Epithelial cell of prostate (primary cell): ENCODE data around the gene GPR42.
"Not testable (repeated sequence)": the region's sequence is repeated elsewhere in the genome, so short reads cannot be mapped to it uniquely, and the experiment has no call there.

Experiments used
- DNase-seq: peaks from one replicate; pipeline ENCODE4 v3.0.0-alpha.2; 2011; ENCODE audit warnings: low read depth, low spot score
- H3K27ac ChIP-seq: fragments of 450-650 bp; 2 replicates; pipeline ENCODE4 v1.5.1; 2017; ENCODE audit warnings: mild to moderate bottlenecking

GPR42 gene

GRCh38 chr19:35362261-35363000 is 8.4 kb upstream of the GPR42 start:
- H3K27ac ChIP-seq: no peak overlapping the region
- DNase-seq: no peak

- no peak overlapping the region for H3K27ac ChIP-seq
- DNase-seq: no peak
Observed at GRCh38 chr19:35363001-35363590, 7.8 kb upstream of the GPR42 start.

- no peak overlapping the region for H3K27ac ChIP-seq
- DNase-seq: no peak
Observed at GRCh38 chr19:35363711-35364425, 7.0 kb upstream of the GPR42 start.

- DNase-seq: no peak
- H3K27ac ChIP-seq: no peak overlapping the region
Observed at GRCh38 chr19:35365303-35365702, 5.6 kb upstream of the GPR42 start.

- DNase-seq: no peak
Observed at GRCh38 chr19:35368378-35368777, 2.5 kb upstream of the GPR42 start.

GRCh38 chr19:35369522-35369921 is 1.3 kb upstream of the GPR42 start:
- H3K27ac ChIP-seq: no peak overlapping the region
- no peak for DNase-seq

More at GRCh38 chr19:35368378-35368777, 2.5 kb upstream of the GPR42 start:
- no peak overlapping the region for H3K27ac ChIP-seq

- no peak overlapping the region for H3K27ac ChIP-seq
- no peak for DNase-seq
Observed at GRCh38 chr19:35373492-35373891, 2.6 kb downstream of the GPR42 start.

- DNase-seq, H3K27ac ChIP-seq: not testable (repeated sequence)
Observed at GRCh38 chr19:35374031-35374430, 3.2 kb downstream of the GPR42 start.

- DNase-seq: no peak
- no peak overlapping the region for H3K27ac ChIP-seq
Observed at GRCh38 chr19:35375505-35376307, 4.8 kb downstream of the GPR42 start.

GRCh38 chr19:35377656-35378055 is 6.8 kb downstream of the GPR42 start:
- no peak for DNase-seq
- H3K27ac ChIP-seq: no peak overlapping the region

- DNase-seq: no peak
- no peak overlapping the region for H3K27ac ChIP-seq
Observed at GRCh38 chr19:35378356-35378755, 7.5 kb downstream of the GPR42 start.

- not testable (repeated sequence) for DNase-seq, H3K27ac ChIP-seq
Observed at GRCh38 chr19:35379545-35379944, 8.7 kb downstream of the GPR42 start.

- no peak for DNase-seq
- no peak overlapping the region for H3K27ac ChIP-seq
Observed at GRCh38 chr19:35379992-35380391, 9.1 kb downstream of the GPR42 start.

GRCh38 chr19:35380450-35381124 is 9.7 kb downstream of the GPR42 start:
- no peak overlapping the region for H3K27ac ChIP-seq
- DNase-seq: no peak

GRCh38 chr19:35381318-35381717 is 10.4 kb downstream of the GPR42 start:
- no peak for DNase-seq
- no peak overlapping the region for H3K27ac ChIP-seq

- H3K27ac ChIP-seq: no peak overlapping the region
Observed at GRCh38 chr19:35381926-35382325, 11.1 kb downstream of the GPR42 start.

GRCh38 chr19:35383536-35383935 is 12.7 kb downstream of the GPR42 start:
- DNase-seq: no peak

More at GRCh38 chr19:35381926-35382325, 11.1 kb downstream of the GPR42 start:
- DNase-seq: no peak

GRCh38 chr19:35388277-35389054 is 17.6 kb downstream of the GPR42 start:
- no peak for DNase-seq
- H3K27ac ChIP-seq: no peak overlapping the region

More at GRCh38 chr19:35383536-35383935, 12.7 kb downstream of the GPR42 start:
- H3K27ac ChIP-seq: no peak overlapping the region

- H3K27ac ChIP-seq: no peak overlapping the region
- DNase-seq: no peak
Observed at GRCh38 chr19:35389192-35389861, 18.5 kb downstream of the GPR42 start.
